Colonic mucosa (tissue), 4 donors: ENCODE data around the gene CDK13. TPM values are rescaled to one million over a fixed set of nuclear protein-coding genes. Genes with fewer than 3 reads are reported as not detected.

Experiments used
- DNase-seq: peaks from one replicate; pipeline ENCODE4 v3.0.0-alpha.2; 2020
- H3K27ac ChIP-seq: fragments of 200-600 bp; one replicate; pipeline ENCODE4 v1.8.0; 2021
- H3K27me3 ChIP-seq: fragments of 200-600 bp; one replicate; pipeline ENCODE4 v1.8.0; 2021
- H3K36me3 ChIP-seq: fragments of 200-600 bp; one replicate; pipeline ENCODE4 v1.8.0; 2021
- H3K4me1 ChIP-seq: fragments of 200-600 bp; one replicate; pipeline ENCODE4 v1.8.0; 2021; ENCODE audit warnings: mild to moderate bottlenecking
- H3K4me3 ChIP-seq: fragments of 200-600 bp; one replicate; pipeline ENCODE4 v1.8.0; 2021
- H3K9ac ChIP-seq, 2 donors: one replicate each; pipeline ENCODE4 v1.7.0; 2013; ENCODE audit warnings: control low read depth in 2 of 2, low read depth in 2 of 2, low read length in 2 of 2
- H3K9me3 ChIP-seq: fragments of 200-600 bp; one replicate; pipeline ENCODE4 v1.8.0; 2021
- intact Hi-C: fragments of 100-400 bp; cut with DNase I; formaldehyde crosslinking; loops from one replicate; pipeline ENCODE4 v1.14.1; 2022
- total RNA-seq, 2 donors: library from RNA; stranded (reverse); fragmentation: NEBNext Ultra II Directional in 1 of 2; extraction: Animal tissue kit (Norgen Biotek cat#: 25700) in 1 of 2; gene quantifications; one replicate each; pipeline ENCODE4 v1.2.1, GENCODE V29; 2021
- TF ChIP-seq, protein P1 (sequence below): fragments of 200-600 bp; IDR thresholded peaks from one replicate; pipeline ENCODE4 v1.8.0; 2022; ENCODE audit warnings: antibody characterized with exemption, mild to moderate bottlenecking
- donor health status: healthy.
- donor health status: DM: no; HTN: no; CAD: no.
- donor health status: DM: no; HTN: no; CAD: no.

The CDK13 gene
- total RNA-seq, 2 donors from 2014 or later, result 42.3 to 45.2 TPM

GRCh38 chr7:40015790-40016296 is 65.8 kb downstream of the CDK13 start:
- DNase-seq, result peak; percentile 56
- no peaks in the 10 kb centered on the region for H3K27me3 ChIP-seq
- no peaks in the 10 kb centered on the region for H3K4me1 ChIP-seq
- H3K36me3 ChIP-seq, result no peaks in the 10 kb centered on the region
- no peak overlapping the region for H3K4me3 ChIP-seq
- no peak overlapping the region for H3K27ac ChIP-seq
- no peak overlapping the region for H3K9ac ChIP-seq
- TF ChIP-seq, protein P1, sequence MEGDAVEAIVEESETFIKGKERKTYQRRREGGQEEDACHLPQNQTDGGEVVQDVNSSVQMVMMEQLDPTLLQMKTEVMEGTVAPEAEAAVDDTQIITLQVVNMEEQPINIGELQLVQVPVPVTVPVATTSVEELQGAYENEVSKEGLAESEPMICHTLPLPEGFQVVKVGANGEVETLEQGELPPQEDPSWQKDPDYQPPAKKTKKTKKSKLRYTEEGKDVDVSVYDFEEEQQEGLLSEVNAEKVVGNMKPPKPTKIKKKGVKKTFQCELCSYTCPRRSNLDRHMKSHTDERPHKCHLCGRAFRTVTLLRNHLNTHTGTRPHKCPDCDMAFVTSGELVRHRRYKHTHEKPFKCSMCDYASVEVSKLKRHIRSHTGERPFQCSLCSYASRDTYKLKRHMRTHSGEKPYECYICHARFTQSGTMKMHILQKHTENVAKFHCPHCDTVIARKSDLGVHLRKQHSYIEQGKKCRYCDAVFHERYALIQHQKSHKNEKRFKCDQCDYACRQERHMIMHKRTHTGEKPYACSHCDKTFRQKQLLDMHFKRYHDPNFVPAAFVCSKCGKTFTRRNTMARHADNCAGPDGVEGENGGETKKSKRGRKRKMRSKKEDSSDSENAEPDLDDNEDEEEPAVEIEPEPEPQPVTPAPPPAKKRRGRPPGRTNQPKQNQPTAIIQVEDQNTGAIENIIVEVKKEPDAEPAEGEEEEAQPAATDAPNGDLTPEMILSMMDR, result no peak
- H3K9me3 ChIP-seq, result no peaks in the 10 kb centered on the region
- intact Hi-C loops, result no loop called here

- intact Hi-C loops, result no loop called here
Observed at GRCh38 chr7:40019558-40019957, 69.5 kb downstream of the CDK13 start.

GRCh38 chr7:40024048-40024447 is 74.0 kb downstream of the CDK13 start:
- no peak overlapping the region for H3K9ac ChIP-seq
- no peak for DNase-seq
- no peaks in the 10 kb centered on the region for H3K27me3 ChIP-seq
- TF ChIP-seq, protein P1, result no peak
- intact Hi-C loops, result no loop called here
- no peaks in the 10 kb centered on the region for H3K36me3 ChIP-seq
- no peak overlapping the region for H3K27ac ChIP-seq
- H3K4me3 ChIP-seq, result no peak overlapping the region
- no peaks in the 10 kb centered on the region for H3K4me1 ChIP-seq
- no peaks in the 10 kb centered on the region for H3K9me3 ChIP-seq

More at GRCh38 chr7:40019558-40019957, 69.5 kb downstream of the CDK13 start:
- H3K4me3 ChIP-seq, result no peak overlapping the region
- no peaks in the 10 kb centered on the region for H3K4me1 ChIP-seq
- H3K27me3 ChIP-seq, result no peaks in the 10 kb centered on the region
- H3K9ac ChIP-seq, result no peak overlapping the region
- no peak for DNase-seq
- no peaks in the 10 kb centered on the region for H3K36me3 ChIP-seq
- H3K9me3 ChIP-seq, result no peaks in the 10 kb centered on the region
- no peak overlapping the region for H3K27ac ChIP-seq
- TF ChIP-seq, protein P1, result no peak

- Histone ChIP-seq H3K9me3 (no peaks in the 10 kb centered on the region), H3K27me3 (no peaks in the 10 kb centered on the region), H3K4me1 (no peaks in the 10 kb centered on the region), H3K9ac (no peak overlapping the region), H3K27ac (no peak overlapping the region), H3K4me3 (no peak overlapping the region), H3K36me3 (no peaks in the 10 kb centered on the region)
- DNase-seq, result no peak
- TF ChIP-seq, protein P1, result no peak
- intact Hi-C loops, result no loop called here
Observed at GRCh38 chr7:40024841-40025240, 74.8 kb downstream of the CDK13 start.

- intact Hi-C loops, result no loop called here
Observed at GRCh38 chr7:40027545-40027944, 77.5 kb downstream of the CDK13 start.

More at GRCh38 chr7:40027545-40027944, 77.5 kb downstream of the CDK13 start:
- no peaks in the 10 kb centered on the region for H3K9me3 ChIP-seq
- H3K27ac ChIP-seq, result no peak overlapping the region
- no peak for DNase-seq
- H3K4me3 ChIP-seq, result no peak overlapping the region
- TF ChIP-seq, protein P1, result no peak
- H3K27me3 ChIP-seq, result no peaks in the 10 kb centered on the region
- H3K4me1 ChIP-seq, result no peaks in the 10 kb centered on the region
- H3K36me3 ChIP-seq, result no peaks in the 10 kb centered on the region
- no peak overlapping the region for H3K9ac ChIP-seq
